H9 (cell line): ENCODE results near the gene PAM. TPM values are rescaled to one million over a fixed set of nuclear protein-coding genes. Genes with fewer than 3 reads are reported as not detected.

Experiments used
- DNase-seq: peaks from one replicate; pipeline ENCODE4 v3.0.0-alpha.2; 2017
- H2AFZ ChIP-seq: one replicate; pipeline ENCODE4 v1.6.1; 2013; ENCODE audit warnings: mild to moderate bottlenecking, low read length, control low read depth, moderate library complexity
- H2AK5ac ChIP-seq: 2 replicates; pipeline ENCODE4 v1.6.1; 2013; ENCODE audit warnings: low read length, control low read depth, mixed read lengths; ENCODE audit not compliant: insufficient read length
- H2BK120ac ChIP-seq: one replicate; pipeline ENCODE4 v1.6.1; 2013; ENCODE audit warnings: low read depth, mild to moderate bottlenecking, low read length, control low read depth, inconsistent platforms; ENCODE audit not compliant: poor library complexity, severe bottlenecking
- H2BK12ac ChIP-seq: 2 replicates; pipeline ENCODE4 v1.6.1; 2013; ENCODE audit warnings: low read length, control low read depth, mixed read lengths, low read depth; ENCODE audit not compliant: insufficient read length
- H2BK15ac ChIP-seq: 2 replicates; pipeline ENCODE4 v1.6.1; 2013; ENCODE audit warnings: low read depth, low read length, control low read depth
- H2BK20ac ChIP-seq: one replicate; pipeline ENCODE4 v1.6.1; 2013; ENCODE audit warnings: low read depth, mild to moderate bottlenecking, low read length, control low read depth, inconsistent platforms; ENCODE audit not compliant: poor library complexity, severe bottlenecking
- H2BK5ac ChIP-seq: 2 replicates; pipeline ENCODE4 v1.6.1; 2013; ENCODE audit warnings: low read length, control low read depth, mixed read lengths; ENCODE audit not compliant: insufficient read length
- H3K14ac ChIP-seq: 2 replicates; pipeline ENCODE4 v1.6.1; 2013; ENCODE audit warnings: low read length, control low read depth; ENCODE audit not compliant: insufficient read depth
- H3K18ac ChIP-seq: 2 replicates; pipeline ENCODE4 v1.6.1; 2013; ENCODE audit warnings: low read depth, mild to moderate bottlenecking, mixed read lengths, low read length, control low read depth; ENCODE audit not compliant: insufficient read length
- H3K23ac ChIP-seq: 2 replicates; pipeline ENCODE4 v1.6.1; 2013; ENCODE audit warnings: low read length, control low read depth, mixed read lengths, low read depth; ENCODE audit not compliant: insufficient read length
- H3K23me2 ChIP-seq: 2 replicates; pipeline ENCODE4 v1.6.1; 2013; ENCODE audit warnings: low read depth, mild to moderate bottlenecking, mixed read lengths, low read length, control low read depth; ENCODE audit not compliant: insufficient read length, poor library complexity, severe bottlenecking
- H3K27ac ChIP-seq: 2 replicates; pipeline ENCODE4 v1.5.1; 2013; ENCODE audit warnings: low read length, control low read depth, mixed read lengths, low read depth; ENCODE audit not compliant: insufficient read length
- H3K27me3 ChIP-seq: 2 replicates; pipeline ENCODE4 v1.6.1; 2013; ENCODE audit warnings: low read length, control low read depth, inconsistent platforms; ENCODE audit not compliant: insufficient read depth
- H3K4ac ChIP-seq: 2 replicates; pipeline ENCODE4 v1.6.1; 2013; ENCODE audit warnings: low read depth, mild to moderate bottlenecking, control low read depth, inconsistent platforms, low read length, moderate library complexity
- H3K4me1 ChIP-seq: 2 replicates; pipeline ENCODE4 v1.6.1; 2013; ENCODE audit warnings: low read length, control low read depth, inconsistent platforms; ENCODE audit not compliant: insufficient read depth
- H3K4me2 ChIP-seq: 2 replicates; pipeline ENCODE4 v1.6.1; 2013; ENCODE audit warnings: low read length, control low read depth, mixed read lengths; ENCODE audit not compliant: insufficient read length, insufficient read depth
- H3K56ac ChIP-seq: 2 replicates; pipeline ENCODE4 v1.6.1; 2013; ENCODE audit warnings: low read depth, mild to moderate bottlenecking, mixed read lengths, low read length, control low read depth; ENCODE audit not compliant: insufficient read length
- H3K79me1 ChIP-seq: 2 replicates; pipeline ENCODE4 v1.6.1; 2013; ENCODE audit warnings: low read depth, mild to moderate bottlenecking, moderate library complexity, low read length, control low read depth, inconsistent platforms; ENCODE audit not compliant: insufficient read depth, poor library complexity, severe bottlenecking
- H3K79me2 ChIP-seq: 2 replicates; pipeline ENCODE4 v1.6.1; 2013; ENCODE audit warnings: low read length, control low read depth, inconsistent platforms; ENCODE audit not compliant: insufficient read depth
- H3K9ac ChIP-seq: 2 replicates; pipeline ENCODE4 v1.6.1; 2013; ENCODE audit warnings: low read length, control low read depth, mixed read lengths; ENCODE audit not compliant: insufficient read length; ENCODE audit errors: extremely low read depth
- H3K9me3 ChIP-seq: one replicate; pipeline ENCODE4 v1.6.1; 2013; ENCODE audit warnings: low read depth, low read length, inconsistent platforms; ENCODE audit not compliant: control insufficient read depth
- H3T11ph ChIP-seq: one replicate; pipeline ENCODE4 v1.6.1; 2013; ENCODE audit warnings: mild to moderate bottlenecking, low read length, control low read depth, inconsistent platforms
- H4K20me1 ChIP-seq: one replicate; pipeline ENCODE4 v1.6.1; 2013; ENCODE audit not compliant: control insufficient read depth, insufficient read length, insufficient read depth
- H4K5ac ChIP-seq: 2 replicates; pipeline ENCODE4 v1.6.1; 2013; ENCODE audit warnings: low read depth, mild to moderate bottlenecking, mixed read lengths, low read length, control low read depth; ENCODE audit not compliant: insufficient read length
- H4K8ac ChIP-seq: replicated peaks from 2 replicates; pipeline ENCODE4 v1.6.1; 2013; ENCODE audit warnings: low read length, control low read depth, mixed read lengths, low read depth; ENCODE audit not compliant: insufficient read length
- H4K91ac ChIP-seq: 2 replicates; pipeline ENCODE4 v1.6.1; 2013; ENCODE audit warnings: low read depth, mild to moderate bottlenecking, moderate library complexity, mixed read lengths, low read length, control low read depth; ENCODE audit not compliant: insufficient read length
- H3K27ac Mint-ChIP-seq, 3 experiments: 2 replicates in 2 of 3; 3 replicates in 1 of 3; pipeline ENCODE4 v1.8.0; 2020 to 2021; ENCODE audit warnings: mixed read lengths in 3 of 3, mild to moderate bottlenecking in 1 of 3, moderate library complexity in 1 of 3
- H3K27me3 Mint-ChIP-seq: 2 replicates; pipeline ENCODE4 v1.8.0; 2021; ENCODE audit warnings: low read depth, mild to moderate bottlenecking, moderate library complexity, mixed read lengths
- H3K36me3 Mint-ChIP-seq, 3 experiments: 2 replicates in 2 of 3; 3 replicates in 1 of 3; pipeline ENCODE4 v1.8.0; 2020 to 2021; ENCODE audit warnings: low read depth in 3 of 3, mixed read lengths in 3 of 3; ENCODE audit not compliant: insufficient read depth in 1 of 3
- H3K4me1 Mint-ChIP-seq, 2 experiments: 2 replicates each; pipeline ENCODE4 v1.8.0; 2020; ENCODE audit warnings: mixed read lengths in 2 of 2
- H3K4me3 Mint-ChIP-seq, 2 experiments: 2 replicates in 1 of 2; 3 replicates in 1 of 2; pipeline ENCODE4 v1.8.0; 2020 to 2021; ENCODE audit warnings: mild to moderate bottlenecking in 2 of 2, mixed read lengths in 2 of 2, moderate library complexity in 1 of 2
- H3K9me3 Mint-ChIP-seq, 2 experiments: 2 replicates in 1 of 2; 3 replicates in 1 of 2; pipeline ENCODE4 v1.8.0; 2020; ENCODE audit warnings: mild to moderate bottlenecking in 2 of 2, mixed read lengths in 2 of 2, moderate library complexity in 1 of 2
- CTCF ChIP-seq: fragments of 200-600 bp; sonication (generic); conservative IDR thresholded peaks from 3 replicates; pipeline ENCODE4 v1.8.0; 2021; ENCODE audit warnings: antibody characterized with exemption, mild to moderate bottlenecking
- total RNA-seq: library from RNA; stranded (reverse); gene quantifications from 2 replicates; pipeline ENCODE4 v1.2.1, GENCODE V29; 2021

PAM gene
- total RNA-seq, 1 experiment from 2014 or later = 31.5 TPM

DNA sequence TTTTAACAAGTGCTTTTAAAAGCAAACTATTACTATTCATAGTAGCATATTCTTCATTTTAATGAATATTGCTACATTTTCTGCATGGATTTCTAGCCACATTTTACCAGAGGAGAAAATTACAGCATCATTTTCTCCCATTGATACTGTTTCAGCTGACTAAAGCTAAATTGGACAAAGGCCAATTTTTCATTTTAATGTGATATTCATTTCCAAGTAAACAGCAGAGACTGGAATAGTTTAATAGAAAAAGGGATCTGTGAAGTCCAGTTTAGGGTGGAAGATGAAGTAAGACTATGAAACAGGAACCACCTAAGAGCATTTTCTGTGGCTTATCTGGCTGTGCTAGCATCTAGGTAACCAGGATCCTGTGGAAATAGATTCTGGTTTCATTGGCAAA, 236.7 kb downstream of the PAM start:
- H3K9me3 ChIP-seq = no peaks in the 10 kb centered on the region
- Mint-ChIP-seq H3K4me1 (peaks cover 3 to 5% of the 10 kb centered on the region in 2 experiments; a peak in 3 of 4 replicates), H3K27ac (no peak overlapping the region), H3K27me3 (no peaks in the 10 kb centered on the region), H3K4me3 (no peak overlapping the region), H3K9me3 (no peaks in the 10 kb centered on the region), H3K36me3 (no peaks in the 10 kb centered on the region)
- H4K91ac ChIP-seq = no peak overlapping the region
- H2BK5ac ChIP-seq = no peak overlapping the region
- no peak for TF ChIP-seq CTCF
- H2BK20ac ChIP-seq = no peak overlapping the region
- H3K9ac ChIP-seq = no peak overlapping the region
- no peak overlapping the region for H3K27ac ChIP-seq
- no peak overlapping the region for H3T11ph ChIP-seq
- H3K23ac ChIP-seq = no peak overlapping the region
- H3K14ac ChIP-seq = no peak overlapping the region
- no peak overlapping the region for H3K56ac ChIP-seq
- no peaks in the 10 kb centered on the region for H3K79me2 ChIP-seq
- H3K79me1 ChIP-seq = no peaks in the 10 kb centered on the region
- H2BK120ac ChIP-seq = no peak overlapping the region
- no peak for DNase-seq
- H3K18ac ChIP-seq = no peak overlapping the region
- no peaks in the 10 kb centered on the region for H4K20me1 ChIP-seq
- no peak overlapping the region for H2AK5ac ChIP-seq
- H3K23me2 ChIP-seq = no peaks in the 10 kb centered on the region
- H3K4me1 ChIP-seq = no peaks in the 10 kb centered on the region
- H3K4ac ChIP-seq = no peak overlapping the region
- H4K5ac ChIP-seq = no peak overlapping the region
- no peak overlapping the region for H2BK12ac ChIP-seq
- H2BK15ac ChIP-seq = no peak overlapping the region
- H3K4me2 ChIP-seq = no peak overlapping the region
- H3K27me3 ChIP-seq = no peaks in the 10 kb centered on the region
- H2AFZ ChIP-seq = no peak overlapping the region
- H4K8ac ChIP-seq = no peak overlapping the region
